ENCODE results near the gene ANXA1. TPM values are rescaled to one million over a fixed set of nuclear protein-coding genes. Genes with fewer than 3 reads are reported as not detected.

ANXA1 gene
- total and polyA plus RNA-seq, 10 of the 15 experiments (the other 5 are each of a cell fraction or from before 2014, with no cell fraction given) = 6.6 to 30.1 (median 12.6) TPM

DNA sequence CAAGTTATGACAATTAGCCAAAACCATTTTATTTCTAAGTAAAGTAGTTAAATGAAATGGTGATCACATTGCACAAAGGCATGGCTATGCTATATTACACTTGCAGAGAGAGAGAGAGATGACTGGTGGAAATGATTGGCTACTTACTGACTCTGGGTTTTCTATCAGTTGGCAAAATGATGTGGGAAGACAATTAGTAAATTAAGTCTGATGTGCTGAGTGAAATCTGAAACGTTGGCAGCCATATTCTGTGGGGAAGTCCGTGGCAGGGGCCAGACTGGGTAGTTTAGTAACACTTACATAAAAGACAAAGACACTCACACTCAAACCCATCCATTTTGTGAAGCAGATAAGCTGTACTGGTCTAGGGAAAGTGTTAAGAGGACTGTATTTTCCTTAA is 61.6 kb downstream of the ANXA1 start:
- 0% methylated on average over 2 of the region's 2 CpGs for WGBS (ENCODE audit: insufficient coverage, insufficient replicate concordance, low lambda C conversion rate, missing lambda C conversion rate)
- Histone ChIP-seq H3K4me1 (ENCODE audit: control insufficient read depth, insufficient read depth, low read length) (no peaks in the 10 kb centered on the region), H2AFZ (ENCODE audit: control insufficient read depth, low read depth, low read length) (no peak overlapping the region), H4K20me1 (ENCODE audit: control insufficient read depth, insufficient read depth) (no peaks in the 10 kb centered on the region), H3K79me2 (ENCODE audit: control insufficient read depth, insufficient read depth, low read length) (no peaks in the 10 kb centered on the region), H3K27me3 (replicated peaks in 1 of 2; ENCODE audit: control insufficient read depth in 2 of 2, insufficient read depth in 2 of 2, low read length in 1 of 2) (no peaks in the 10 kb centered on the region), H3K4me3 (no peak overlapping the region), H3K4me2 (ENCODE audit: control insufficient read depth, insufficient read depth) (no peak overlapping the region), H3K9ac (ENCODE audit: control insufficient read depth, insufficient read depth, low read length) (no peak overlapping the region), H3K9me3 (replicated peaks; ENCODE audit: control insufficient read depth, insufficient read depth, low read length) (no peaks in the 10 kb centered on the region), H3K36me3 (ENCODE audit: control insufficient read depth in 2 of 2, insufficient read depth in 2 of 2, low read length in 1 of 2) (no peaks in the 10 kb centered on the region), H3K27ac (ENCODE audit: control insufficient read depth, insufficient read depth) (no peak overlapping the region)
- RAD21 ChIA-PET (ENCODE audit: unreplicated experiment) = interaction anchor here (1.9 to 3.2 kb wide), 2 partner anchors 8 to 12 kb away, joined by 4 to 24 read pairs; no protein-coding TSS in a partner anchor
- in situ Hi-C loops (cut with MboI) (loop anchor here (10.0 to 25.0 kb wide), 2 partner anchors 352 to 1174 kb away; no protein-coding TSS in a partner anchor), intact Hi-C loops (cut with micrococcal nuclease; ENCODE audit: unreplicated experiment) (no loop called here)
- no peak for TF ChIP-seq RCOR1 (conservative IDR thresholded peaks at IDR 0.05; ENCODE audit: low read depth, low read length)
- peak; percentile 51; the same call in 1 of the 2 replicates for TF ChIP-seq MTA2 (IDR thresholded peaks at IDR 0.05; ENCODE audit: low read depth)
- TF ChIP-seq YY1 (IDR thresholded peaks at IDR 0.05; ENCODE audit: low read depth, low read length) = 0 out of 2 replicates have a peak, but pooled peaks have one; percentile 25
- no peak for FAIRE-seq
- peak; percentile 80 for ATAC-seq
- POLR2A ChIA-PET = interaction anchor here (1.1 kb wide), 1 partner anchor 12 kb away, joined by 3 read pairs; no protein-coding TSS in a partner anchor
- no peak for DNase-seq (ENCODE audit: low read depth, low spot score)
- CTCF ChIA-PET = interaction anchor here (1.4 to 8.5 kb wide), 3 partner anchors 11 to 23 kb away, joined by 3 to 70 read pairs (median 6); no protein-coding TSS in a partner anchor
- SMC1A ChIA-PET (ENCODE audit: uncharacterized antibody, unreplicated experiment) = interaction anchor here (1.0 to 2.4 kb wide), 3 partner anchors 11 to 106 kb away, joined by 3 to 32 read pairs (median 3); no protein-coding TSS in a partner anchor
- no TSS peak for BruUV-seq (replicated peaks)

DNA sequence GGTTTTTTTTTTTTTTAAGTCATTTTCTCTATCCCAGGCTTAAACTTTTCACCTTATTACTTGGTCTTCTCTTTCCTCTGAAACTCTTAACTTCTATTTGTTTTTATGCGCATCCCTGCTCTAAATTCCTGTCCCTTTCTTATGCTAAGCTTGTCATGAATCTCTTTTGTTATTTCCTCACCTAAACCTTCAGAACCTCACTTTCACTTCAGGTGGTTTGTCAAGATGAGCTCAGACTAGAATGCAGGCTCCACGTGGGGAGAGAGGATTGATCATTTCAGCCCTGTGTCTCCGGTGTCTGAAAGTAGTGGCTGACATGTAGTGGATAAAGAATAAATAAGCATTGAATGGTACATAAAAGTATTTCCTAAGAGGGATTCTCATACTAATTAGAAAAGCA is 63.6 kb downstream of the ANXA1 start:
- DNase-seq (ENCODE audit: low read depth, low spot score) (no peak), ATAC-seq (peak; percentile 33), FAIRE-seq (no peak)
- H3K4me3 ChIP-seq = no peak overlapping the region
- H2AFZ ChIP-seq (ENCODE audit: control insufficient read depth, low read depth, low read length) = no peak overlapping the region
- 34% methylated on average over 3 of the region's 3 CpGs for WGBS (ENCODE audit: insufficient coverage, insufficient replicate concordance, low lambda C conversion rate, missing lambda C conversion rate)
- ChIA-PET POLR2A (no interaction called here), SMC1A (ENCODE audit: uncharacterized antibody, unreplicated experiment) (interaction anchor here (1.0 to 2.4 kb wide), 4 partner anchors 9 to 54 kb away, joined by 3 to 32 read pairs (median 6); no protein-coding TSS in a partner anchor), CTCF (interaction anchor here (0.7 to 8.5 kb wide), 3 partner anchors 9 to 13 kb away, joined by 4 to 70 read pairs (median 6); no protein-coding TSS in a partner anchor), RAD21 (ENCODE audit: unreplicated experiment) (interaction anchor here (0.6 to 3.2 kb wide), 6 partner anchors 9 to 1063 kb away, joined by 3 to 24 read pairs (median 4); no protein-coding TSS in a partner anchor)
- no peak overlapping the region for H3K27ac ChIP-seq (ENCODE audit: control insufficient read depth, insufficient read depth)
- in situ Hi-C loops (cut with MboI) (loop anchor here (10.0 to 25.0 kb wide), 2 partner anchors 350 to 1172 kb away; no protein-coding TSS in a partner anchor), intact Hi-C loops (cut with micrococcal nuclease; ENCODE audit: unreplicated experiment) (no loop called here)
- BruUV-seq (replicated peaks) = no TSS peak
- H3K9ac ChIP-seq (ENCODE audit: control insufficient read depth, insufficient read depth, low read length) = no peak overlapping the region
- H3K79me2 ChIP-seq (ENCODE audit: control insufficient read depth, insufficient read depth, low read length) = no peaks in the 10 kb centered on the region
- H3K36me3 ChIP-seq (ENCODE audit: control insufficient read depth in 2 of 2, insufficient read depth in 2 of 2, low read length in 1 of 2) = no peaks in the 10 kb centered on the region
- no peak overlapping the region for H3K4me2 ChIP-seq (ENCODE audit: control insufficient read depth, insufficient read depth)
- no peaks in the 10 kb centered on the region for H4K20me1 ChIP-seq (ENCODE audit: control insufficient read depth, insufficient read depth)
- H3K4me1 ChIP-seq (ENCODE audit: control insufficient read depth, insufficient read depth, low read length) = no peaks in the 10 kb centered on the region
- no peaks in the 10 kb centered on the region for H3K27me3 ChIP-seq (replicated peaks in 1 of 2; ENCODE audit: control insufficient read depth in 2 of 2, insufficient read depth in 2 of 2, low read length in 1 of 2)
- H3K9me3 ChIP-seq (replicated peaks; ENCODE audit: control insufficient read depth, insufficient read depth, low read length) = no peaks in the 10 kb centered on the region; the same call in 2 of the 3 replicates
- no peak for TF ChIP-seq GABPA (IDR thresholded peaks at IDR 0.05; ENCODE audit: low read depth)
- TF ChIP-seq, protein P1, sequence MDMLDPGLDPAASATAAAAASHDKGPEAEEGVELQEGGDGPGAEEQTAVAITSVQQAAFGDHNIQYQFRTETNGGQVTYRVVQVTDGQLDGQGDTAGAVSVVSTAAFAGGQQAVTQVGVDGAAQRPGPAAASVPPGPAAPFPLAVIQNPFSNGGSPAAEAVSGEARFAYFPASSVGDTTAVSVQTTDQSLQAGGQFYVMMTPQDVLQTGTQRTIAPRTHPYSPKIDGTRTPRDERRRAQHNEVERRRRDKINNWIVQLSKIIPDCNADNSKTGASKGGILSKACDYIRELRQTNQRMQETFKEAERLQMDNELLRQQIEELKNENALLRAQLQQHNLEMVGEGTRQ (IDR thresholded peaks at IDR 0.05; ENCODE audit: borderline replicate concordance, low read depth, low read length) = no peak
- TF ChIP-seq SMAD1 (IDR thresholded peaks at IDR 0.05; ENCODE audit: low read depth, partially characterized antibody) = no peak
- TF ChIP-seq PML (IDR thresholded peaks at IDR 0.05; ENCODE audit: low read length) = no peak
- TF ChIP-seq TARDBP (IDR thresholded peaks at IDR 0.05; ENCODE audit: borderline replicate concordance) = no peak
- TF ChIP-seq MYB (IDR thresholded peaks at IDR 0.05; ENCODE audit: borderline replicate concordance, low read depth, low read length) = no peak
- TF ChIP-seq ATF7 (IDR thresholded peaks at IDR 0.05; ENCODE audit: low read depth) = no peak
- no peak for TF ChIP-seq TCF3 (IDR thresholded peaks at IDR 0.05; ENCODE audit: borderline replicate concordance, insufficient read depth, low read depth, low read length)
- TF ChIP-seq, protein P2, sequence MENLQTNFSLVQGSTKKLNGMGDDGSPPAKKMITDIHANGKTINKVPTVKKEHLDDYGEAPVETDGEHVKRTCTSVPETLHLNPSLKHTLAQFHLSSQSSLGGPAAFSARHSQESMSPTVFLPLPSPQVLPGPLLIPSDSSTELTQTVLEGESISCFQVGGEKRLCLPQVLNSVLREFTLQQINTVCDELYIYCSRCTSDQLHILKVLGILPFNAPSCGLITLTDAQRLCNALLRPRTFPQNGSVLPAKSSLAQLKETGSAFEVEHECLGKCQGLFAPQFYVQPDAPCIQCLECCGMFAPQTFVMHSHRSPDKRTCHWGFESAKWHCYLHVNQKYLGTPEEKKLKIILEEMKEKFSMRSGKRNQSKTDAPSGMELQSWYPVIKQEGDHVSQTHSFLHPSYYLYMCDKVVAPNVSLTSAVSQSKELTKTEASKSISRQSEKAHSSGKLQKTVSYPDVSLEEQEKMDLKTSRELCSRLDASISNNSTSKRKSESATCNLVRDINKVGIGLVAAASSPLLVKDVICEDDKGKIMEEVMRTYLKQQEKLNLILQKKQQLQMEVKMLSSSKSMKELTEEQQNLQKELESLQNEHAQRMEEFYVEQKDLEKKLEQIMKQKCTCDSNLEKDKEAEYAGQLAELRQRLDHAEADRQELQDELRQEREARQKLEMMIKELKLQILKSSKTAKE (IDR thresholded peaks at IDR 0.05; ENCODE audit: low read depth, poor library complexity, severe bottlenecking) = no peak
- TF ChIP-seq CHD4 (IDR thresholded peaks at IDR 0.05) = no peak
- TF ChIP-seq EGR1 (IDR thresholded peaks at IDR 0.05; ENCODE audit: borderline replicate concordance in 1 of 2, low read depth in 2 of 2, low read length in 2 of 2) = no peak
- TF ChIP-seq CBX5 (IDR thresholded peaks at IDR 0.05; ENCODE audit: low read depth) = no peak

Measured in GM12878 (cell line).